GM18519 (cell line): Measurements from ENCODE around the gene CAV1.
A peak's percentile ranks its signal among the peaks of the same experiment; 100 is the strongest.

Experiments used
- ATAC-seq: cut with Tn5 transposase; IDR thresholded peaks from one replicate; pipeline ENCODE4 v1.9.1; 2021; ENCODE audit warnings: mild to moderate bottlenecking, moderate library complexity; ENCODE audit not compliant: unreplicated experiment, low FRiP score

Gene CAV1

DNA sequence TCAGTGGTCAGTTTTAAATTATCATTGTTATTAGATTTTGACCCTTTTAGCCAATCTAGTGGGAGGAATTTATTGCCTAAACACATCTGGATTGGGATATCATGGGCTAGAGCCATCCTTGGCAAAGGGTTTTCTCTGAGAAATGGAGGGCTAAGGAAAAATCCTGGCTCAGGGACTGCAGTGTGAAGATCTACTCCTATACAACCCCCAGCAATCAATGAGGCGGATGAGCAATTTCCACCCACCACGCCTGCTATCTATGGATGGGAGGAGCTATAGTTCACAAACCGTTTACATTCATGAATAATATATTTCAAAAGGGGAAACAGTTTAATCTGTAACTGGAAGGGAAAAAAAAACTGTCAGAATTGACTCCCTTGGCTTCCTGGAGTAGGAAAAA lies 2.7 kb downstream of the CAV1 start:
- no peak for ATAC-seq

GRCh38 chr7:116528008-116528789 lies 3.4 kb downstream of the CAV1 start:
- ATAC-seq, result no peak

DNA sequence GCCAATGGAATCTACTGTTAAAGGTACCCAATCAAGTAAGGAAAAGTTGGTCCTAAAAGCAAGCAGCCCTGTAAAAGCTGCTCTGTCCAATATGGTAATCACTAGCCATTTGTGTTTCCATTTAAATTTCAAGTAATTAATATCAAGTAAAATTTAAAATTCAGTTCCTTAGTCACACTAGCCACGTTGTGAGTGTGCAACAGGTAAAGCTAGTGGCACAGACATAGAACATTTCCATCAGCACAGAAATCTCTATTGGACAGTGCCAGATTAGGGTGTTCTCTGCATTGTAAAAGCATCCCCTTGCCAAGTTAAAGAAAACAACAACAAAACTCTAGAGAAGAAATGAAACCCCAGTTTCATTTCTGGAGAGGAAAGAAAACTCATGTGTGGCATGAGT lies 4.4 kb downstream of the CAV1 start:
- no peak for ATAC-seq

DNA sequence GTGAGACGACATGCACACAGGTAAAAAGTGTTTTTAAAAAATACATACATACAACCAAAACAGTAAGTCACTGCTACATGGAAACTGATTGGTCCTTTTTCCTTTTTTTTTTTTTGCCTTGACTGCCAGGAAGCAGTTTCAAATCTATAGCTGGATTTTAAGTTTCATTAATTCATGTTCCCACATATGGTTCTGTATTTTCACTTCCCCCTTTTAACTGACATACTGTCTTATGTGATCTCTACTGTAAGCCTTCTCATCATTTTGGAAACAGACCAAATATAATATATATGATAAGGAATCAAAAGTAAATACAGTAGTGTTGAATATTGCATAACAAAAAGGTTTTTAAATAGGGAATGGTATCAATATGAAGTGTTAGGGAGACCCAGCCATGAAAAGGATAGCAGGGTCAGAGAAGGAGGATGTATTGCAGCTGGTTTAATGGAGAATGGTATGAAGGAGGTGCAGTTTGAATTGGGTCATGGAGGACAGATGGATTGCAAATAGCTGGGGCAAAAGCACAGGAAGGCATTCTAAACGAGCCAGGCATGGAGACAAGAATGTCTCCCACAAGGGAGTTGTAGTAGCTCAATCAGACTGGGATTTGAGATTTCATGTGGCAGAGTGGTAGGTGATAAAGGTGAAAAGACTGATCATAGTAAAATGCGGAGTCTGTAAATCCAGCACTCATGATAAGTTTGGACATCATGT lies 5.4 kb downstream of the CAV1 start:
- no peak for ATAC-seq

DNA sequence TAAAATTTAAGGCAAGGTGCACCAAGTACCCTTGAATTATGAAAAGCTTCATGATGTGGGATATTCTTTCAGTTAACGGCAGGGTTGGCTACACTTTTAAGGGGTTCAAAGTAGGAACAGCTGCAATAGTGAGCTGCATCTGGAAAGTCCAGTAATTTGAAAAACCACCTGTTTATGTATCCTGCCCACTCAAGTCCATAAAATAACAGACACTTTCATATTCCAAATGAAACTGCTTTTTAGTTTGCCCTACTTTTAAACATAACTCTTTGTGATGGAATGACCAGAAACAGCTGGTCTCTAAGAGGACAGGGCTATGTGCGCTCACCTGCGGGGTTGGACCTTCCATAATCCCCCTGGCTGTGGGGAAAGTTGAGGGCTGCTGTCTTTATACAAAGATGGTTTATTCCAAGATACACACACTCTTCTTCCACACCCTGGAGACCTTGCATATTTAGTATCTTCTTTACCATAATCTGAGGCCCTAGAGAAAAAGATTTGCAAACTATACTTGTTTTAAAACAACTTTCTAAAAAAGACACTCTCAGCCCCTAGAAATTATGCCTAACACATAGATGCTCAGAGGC lies 7.4 kb downstream of the CAV1 start:
- no peak for ATAC-seq

GRCh38 chr7:116534790-116535189 lies 10.0 kb downstream of the CAV1 start:
- ATAC-seq, result no peak

GRCh38 chr7:116535416-116535815 lies 10.6 kb downstream of the CAV1 start:
- ATAC-seq, result no peak

DNA sequence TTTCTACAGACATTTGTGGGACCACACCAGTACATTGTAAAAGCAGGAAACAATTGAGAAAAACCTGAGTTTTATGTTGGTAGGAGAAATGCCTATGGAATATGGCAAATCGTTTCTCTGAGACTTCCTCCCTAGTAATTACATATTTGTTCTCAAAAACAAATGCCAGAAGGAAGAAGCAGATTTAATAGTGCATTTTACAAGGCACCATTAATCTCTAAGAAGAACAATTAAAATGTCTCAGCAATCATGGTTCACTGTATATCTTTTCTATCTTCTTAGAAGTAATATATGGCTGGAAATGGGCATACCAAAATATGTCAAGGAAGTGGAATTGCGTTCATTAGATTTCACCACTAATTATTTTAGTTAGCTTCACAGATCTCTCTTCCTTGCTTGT lies 13.3 kb downstream of the CAV1 start:
- ATAC-seq, result no peak

- no peak for ATAC-seq
Observed at GRCh38 chr7:116539879-116540278, 15.0 kb downstream of the CAV1 start.

GRCh38 chr7:116540743-116541142 lies 15.9 kb downstream of the CAV1 start:
- ATAC-seq, result no peak

DNA sequence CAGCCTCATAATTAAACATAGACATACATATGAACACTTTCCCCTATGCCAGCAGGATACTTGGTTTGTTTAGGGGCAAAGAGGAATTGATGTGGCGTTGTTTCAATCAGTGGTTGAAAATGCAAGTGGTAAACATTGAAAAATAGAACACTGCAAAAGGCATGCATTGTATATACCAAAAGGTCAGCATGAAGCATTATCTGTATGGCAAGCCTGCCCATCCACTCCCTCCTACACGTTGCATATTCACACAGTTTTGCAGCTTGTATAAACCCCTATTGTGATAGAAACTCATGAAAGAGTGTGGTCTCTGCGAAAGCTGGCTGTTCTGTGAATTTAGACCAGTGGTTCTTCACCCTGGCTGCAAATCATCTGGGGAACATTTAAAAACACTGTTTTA lies 17.1 kb downstream of the CAV1 start:
- no peak for ATAC-seq

GRCh38 chr7:116542618-116543017 lies 17.8 kb downstream of the CAV1 start:
- ATAC-seq, result no peak

GRCh38 chr7:116543664-116544063 lies 18.8 kb downstream of the CAV1 start:
- ATAC-seq, result no peak

GRCh38 chr7:116544487-116544886 lies 19.7 kb downstream of the CAV1 start:
- ATAC-seq, result no peak

DNA sequence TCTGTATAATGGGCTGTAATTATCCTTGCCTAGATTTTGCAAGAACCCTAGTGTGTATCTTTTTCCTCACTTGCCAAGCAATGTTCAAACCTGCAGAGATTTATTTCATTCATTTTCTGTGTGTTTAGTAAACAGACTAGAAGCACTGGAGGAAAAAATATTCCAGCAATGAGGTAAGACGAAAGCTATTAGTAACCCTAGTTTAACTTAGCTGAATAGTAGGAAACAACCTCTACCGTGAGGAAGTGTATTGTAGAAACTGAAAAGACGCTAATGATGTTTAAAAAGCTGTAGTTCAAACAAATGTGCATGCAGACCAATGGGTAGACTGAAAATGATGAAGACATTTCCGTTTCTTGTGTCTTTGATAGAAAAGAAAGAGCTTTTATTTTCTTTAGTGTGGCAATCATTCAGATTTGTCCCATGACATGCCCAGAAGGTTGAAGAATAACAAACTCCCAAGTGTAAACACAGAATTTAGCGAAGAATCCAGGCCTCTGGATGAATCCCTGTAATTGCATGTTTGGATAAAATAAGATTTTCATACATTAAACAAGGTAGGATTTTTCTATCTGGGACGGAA lies 20.7 kb downstream of the CAV1 start:
- ATAC-seq, result no peak

GRCh38 chr7:116546054-116546453 lies 21.2 kb downstream of the CAV1 start:
- ATAC-seq, result no peak

GRCh38 chr7:116546916-116547315 lies 22.1 kb downstream of the CAV1 start:
- ATAC-seq, result no peak

DNA sequence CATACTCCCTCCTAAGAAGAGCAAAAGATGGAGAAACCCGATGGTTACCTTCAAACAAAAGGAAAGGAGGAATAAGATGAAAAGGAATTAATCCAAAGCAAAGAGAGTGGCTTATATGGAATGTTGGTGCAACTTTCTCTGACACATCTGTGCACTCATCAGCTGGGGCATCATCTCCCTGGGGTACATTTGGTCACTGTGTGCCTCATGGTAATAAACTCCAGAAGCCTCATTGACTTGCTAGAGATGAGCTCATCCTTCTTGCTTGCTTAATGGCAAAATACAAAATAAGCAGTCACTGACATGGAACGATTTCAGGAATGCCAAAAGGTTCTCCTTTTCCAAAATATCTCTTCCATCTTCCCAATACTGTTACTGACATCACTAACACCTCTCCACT lies 22.5 kb downstream of the CAV1 start:
- ATAC-seq, result no peak

GRCh38 chr7:116548506-116548905 lies 23.7 kb downstream of the CAV1 start:
- ATAC-seq, result peak; percentile 90

GRCh38 chr7:116549370-116549769 lies 24.5 kb downstream of the CAV1 start:
- ATAC-seq, result no peak

GRCh38 chr7:116551692-116552091 lies 26.9 kb downstream of the CAV1 start:
- no peak for ATAC-seq
